Left lung (tissue), 10 donors: ENCODE measurements around the gene DNAI4. TPM values are rescaled to one million over a fixed set of nuclear protein-coding genes. Genes with fewer than 3 reads are reported as not detected.
A peak's percentile ranks its signal among the peaks of the same experiment; 100 is the strongest.

ENCODE experiments used
- ATAC-seq: fragments of 200-7000 bp; cut with Tn5 transposase; one replicate; pipeline ENCODE4 v1.9.1; 2020; ENCODE audit warnings: moderate library complexity
- DNase-seq, 4 donors: peaks; one replicate each; pipeline ENCODE4 v3.0.0-alpha.2; 2013 to 2020
- H3K27ac ChIP-seq, 2 donors: fragments of 200-600 bp; sonication (generic) in 1 of 2; one replicate each; pipeline versions ENCODE4 v1.5.0 to v1.8.0; 2020 to 2021
- H3K27me3 ChIP-seq, 2 donors: fragments of 200-600 bp; sonication (generic) in 1 of 2; one replicate each; pipeline versions ENCODE4 v1.5.0 to v1.8.0; 2020 to 2021
- H3K36me3 ChIP-seq, 2 donors: fragments of 200-600 bp; sonication (generic) in 1 of 2; one replicate each; pipeline versions ENCODE4 v1.5.0 to v1.8.0; 2020 to 2021
- H3K4me1 ChIP-seq, 2 donors: fragments of 200-600 bp; one replicate each; pipeline ENCODE4 v1.8.0; 2021
- H3K4me3 ChIP-seq, 2 donors: fragments of 200-600 bp; sonication (generic) in 1 of 2; one replicate each; pipeline versions ENCODE4 v1.5.0 to v1.8.0; 2020 to 2021; ENCODE audit warnings: mild to moderate bottlenecking in 1 of 2
- H3K9me3 ChIP-seq, 2 donors: fragments of 200-600 bp; sonication (generic) in 1 of 2; one replicate each; pipeline versions ENCODE4 v1.5.0 to v1.8.0; 2020 to 2021
- intact Hi-C, 2 donors: fragments of 100-400 bp; cut with DNase I; formaldehyde crosslinking; loops; one replicate each; pipeline versions ENCODE4 v1.11.2 to v1.14.2; 2022
- polyA plus RNA-seq, 6 donors: library from polyadenylated mRNA; unstranded; fragments of 120-200 nt; gene quantifications; one replicate each; pipeline ENCODE4 v1.2.1, GENCODE V29; 2013; ENCODE audit not compliant: insufficient read length in 6 of 6
- total RNA-seq, 2 donors: library from RNA; stranded (reverse); fragmentation: NEBNext Ultra II Directional; extraction: Animal tissue kit (Norgen Biotek cat#: 25700); gene quantifications; one replicate each; pipeline ENCODE4 v1.2.1, GENCODE V29; 2021
- TF ChIP-seq, protein P1 (sequence below), 2 donors: fragments of 200-600 bp; sonication (generic) in 1 of 2; IDR thresholded peaks; one replicate each; pipeline versions ENCODE4 v1.5.0 to v1.8.0; 2021; ENCODE audit warnings: antibody characterized with exemption in 2 of 2
- donor health status: DM: no; HTN: yes; CAD: no.
- donor health status: DM: no; HTN: no; CAD: no.

The DNAI4 gene
- total and polyA plus RNA-seq, 8 donors, result 6.5 to 13.9 (median 11.8) TPM

DNA sequence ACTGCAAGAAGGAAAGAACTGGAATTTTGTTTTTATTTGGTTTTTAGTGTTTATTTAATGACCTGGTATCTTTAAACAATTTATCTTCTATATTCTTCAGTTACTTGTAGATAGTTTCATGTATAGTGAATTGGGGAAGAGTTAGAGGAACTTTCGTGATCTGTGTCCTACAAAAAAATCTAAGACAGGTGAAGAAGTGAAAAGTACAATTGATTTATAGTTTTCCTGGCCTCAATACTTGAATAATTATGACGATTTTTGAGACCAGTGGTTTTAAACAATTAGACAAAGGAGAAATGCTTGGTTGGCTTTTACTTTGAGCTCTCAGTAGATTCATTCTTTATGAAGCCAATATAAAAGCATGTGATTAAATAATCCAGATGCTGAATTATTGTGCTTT is 7.6 kb upstream of the DNAI4 start:
- Histone ChIP-seq H3K4me3 (peak overlapping the region; percentile 58 to 74), H3K36me3 (no peaks in the 10 kb centered on the region), H3K9me3 (no peaks in the 10 kb centered on the region), H3K27me3 (no peaks in the 10 kb centered on the region), H3K27ac (no peak overlapping the region), H3K4me1 (peaks cover 21 to 82% of the 10 kb centered on the region in 2 donors)
- TF ChIP-seq, protein P1, sequence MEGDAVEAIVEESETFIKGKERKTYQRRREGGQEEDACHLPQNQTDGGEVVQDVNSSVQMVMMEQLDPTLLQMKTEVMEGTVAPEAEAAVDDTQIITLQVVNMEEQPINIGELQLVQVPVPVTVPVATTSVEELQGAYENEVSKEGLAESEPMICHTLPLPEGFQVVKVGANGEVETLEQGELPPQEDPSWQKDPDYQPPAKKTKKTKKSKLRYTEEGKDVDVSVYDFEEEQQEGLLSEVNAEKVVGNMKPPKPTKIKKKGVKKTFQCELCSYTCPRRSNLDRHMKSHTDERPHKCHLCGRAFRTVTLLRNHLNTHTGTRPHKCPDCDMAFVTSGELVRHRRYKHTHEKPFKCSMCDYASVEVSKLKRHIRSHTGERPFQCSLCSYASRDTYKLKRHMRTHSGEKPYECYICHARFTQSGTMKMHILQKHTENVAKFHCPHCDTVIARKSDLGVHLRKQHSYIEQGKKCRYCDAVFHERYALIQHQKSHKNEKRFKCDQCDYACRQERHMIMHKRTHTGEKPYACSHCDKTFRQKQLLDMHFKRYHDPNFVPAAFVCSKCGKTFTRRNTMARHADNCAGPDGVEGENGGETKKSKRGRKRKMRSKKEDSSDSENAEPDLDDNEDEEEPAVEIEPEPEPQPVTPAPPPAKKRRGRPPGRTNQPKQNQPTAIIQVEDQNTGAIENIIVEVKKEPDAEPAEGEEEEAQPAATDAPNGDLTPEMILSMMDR (IDR thresholded peaks at IDR 0.05), result no peak
- intact Hi-C loops, result no loop called here
- ATAC-seq (no peak), DNase-seq (no peak)

DNA sequence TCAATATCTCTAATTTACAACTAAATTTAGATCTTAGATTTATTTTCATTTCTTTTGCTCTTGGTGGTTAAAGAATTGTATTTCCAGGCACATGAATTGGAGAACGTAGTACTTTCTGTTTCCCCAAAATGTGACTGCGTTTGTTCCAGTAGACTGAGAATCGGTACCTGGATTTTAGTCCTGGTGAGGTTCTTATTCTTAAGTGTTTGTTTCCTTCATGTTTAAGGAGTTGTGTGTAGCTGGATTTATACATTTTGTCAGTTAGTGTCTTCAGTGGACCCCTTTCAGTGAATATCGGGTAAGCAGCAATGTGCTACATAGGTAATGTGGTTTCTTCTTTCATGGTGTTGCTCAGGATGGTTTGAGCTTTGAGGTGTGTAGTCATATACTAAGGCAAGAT is 6.9 kb upstream of the DNAI4 start:
- no peaks in the 10 kb centered on the region for H3K9me3 ChIP-seq
- intact Hi-C loops, result no loop called here
- H3K36me3 ChIP-seq, result no peaks in the 10 kb centered on the region
- H3K4me3 ChIP-seq, result peak overlapping the region; percentile 58 to 74
- DNase-seq, result no peak
- H3K27me3 ChIP-seq, result no peaks in the 10 kb centered on the region
- no peak for ATAC-seq
- TF ChIP-seq, protein P1 (IDR thresholded peaks at IDR 0.05), result no peak
- H3K4me1 ChIP-seq, result peaks cover 21 to 83% of the 10 kb centered on the region in 2 donors
- H3K27ac ChIP-seq, result peak overlapping the region; percentile 96 to 99

DNA sequence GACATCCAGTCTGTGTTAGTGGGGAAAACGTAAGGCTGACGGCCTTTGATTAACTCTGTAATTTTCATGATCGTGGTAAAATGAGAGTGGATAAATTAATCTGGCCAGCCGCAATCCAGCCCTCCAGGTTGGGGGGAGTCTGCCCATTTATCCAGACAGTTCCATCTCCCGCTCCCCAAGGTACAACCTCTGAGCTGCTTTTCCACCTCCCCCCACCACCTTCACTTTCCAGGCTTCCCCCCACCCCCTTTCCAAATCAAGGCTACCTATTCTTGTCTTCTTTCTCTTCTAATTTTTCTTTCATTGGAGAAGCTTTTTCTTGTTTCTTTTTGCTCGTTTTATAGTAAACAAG is 6.1 kb upstream of the DNAI4 start:
- Histone ChIP-seq H3K36me3 (no peaks in the 10 kb centered on the region), H3K4me1 (peaks cover 28 to 83% of the 10 kb centered on the region in 2 donors), H3K27me3 (no peaks in the 10 kb centered on the region), H3K4me3 (peak overlapping the region; percentile 58 to 74), H3K9me3 (no peaks in the 10 kb centered on the region), H3K27ac (peak overlapping the region; percentile 96 to 99)
- intact Hi-C loops, result no loop called here
- ATAC-seq (peak; percentile 4), DNase-seq (no peak)
- TF ChIP-seq, protein P1 (IDR thresholded peaks at IDR 0.05), result no peak

DNA sequence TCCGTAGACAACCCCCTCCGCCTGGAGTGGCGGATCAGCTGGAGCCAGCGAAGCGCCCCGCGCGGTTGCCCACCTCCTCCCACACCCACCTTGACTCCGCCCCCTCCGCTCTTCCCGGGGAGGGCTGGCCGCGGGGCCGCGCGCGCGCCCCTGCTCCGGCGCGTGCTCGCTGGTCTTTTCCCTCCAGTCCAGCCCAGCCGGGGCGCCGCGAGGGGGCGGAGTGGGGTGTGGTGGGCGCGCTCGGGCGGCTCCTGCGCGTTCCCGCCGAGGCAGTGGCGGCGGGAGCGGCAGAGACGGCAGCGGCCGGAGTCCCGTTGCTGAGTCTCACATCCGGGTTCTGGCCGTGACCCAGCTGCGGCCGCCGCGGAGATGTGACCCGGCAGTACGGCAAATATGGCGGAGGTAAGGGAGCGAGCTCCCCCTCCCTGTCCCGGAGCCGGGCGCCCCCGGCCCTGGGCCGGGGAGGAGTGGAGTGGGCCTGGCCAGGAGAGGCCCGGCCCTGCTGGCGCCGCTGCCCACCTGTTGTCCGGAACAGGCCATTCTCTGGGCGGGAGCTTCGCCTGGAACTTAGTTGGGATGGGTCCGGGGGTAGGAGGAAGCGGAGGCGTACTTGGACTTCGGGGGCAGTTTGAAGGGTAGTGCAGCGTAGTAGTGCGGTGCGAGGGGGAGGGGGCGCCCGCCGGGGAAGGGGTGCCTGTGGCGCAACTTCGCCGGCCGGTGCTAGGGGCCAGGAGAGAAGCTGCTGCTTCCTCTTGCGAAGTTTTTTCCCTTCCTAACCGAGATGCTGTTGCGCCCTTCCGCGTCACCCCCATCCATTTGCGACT is 5.6 kb upstream of the DNAI4 start:
- DNase-seq (peak; percentile 95 to 100 (median 96)), ATAC-seq (peak; percentile 90)
- Histone ChIP-seq H3K4me1 (peaks cover 26 to 80% of the 10 kb centered on the region in 2 donors), H3K9me3 (no peaks in the 10 kb centered on the region), H3K27me3 (no peaks in the 10 kb centered on the region), H3K27ac (peak overlapping the region; percentile 96 to 99), H3K4me3 (peak overlapping the region; percentile 58 to 74), H3K36me3 (no peaks in the 10 kb centered on the region)
- TF ChIP-seq, protein P1 (IDR thresholded peaks at IDR 0.05), result peak; percentile 15 to 52
- intact Hi-C loops, result no loop called here

DNA sequence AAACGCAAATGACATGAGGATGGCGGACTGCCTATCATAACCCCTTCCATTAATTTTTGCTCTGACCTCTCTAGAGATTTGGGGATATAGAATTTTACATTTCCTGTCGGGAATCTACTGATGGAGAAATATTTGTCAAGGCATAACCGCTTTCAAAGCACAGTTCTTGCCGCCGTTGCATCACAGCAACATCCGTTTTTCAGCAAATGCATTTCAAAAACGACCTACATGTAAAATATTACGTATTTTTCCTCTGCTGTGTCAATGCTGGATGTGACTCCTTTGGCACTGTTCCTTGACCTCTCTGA is 5.0 kb upstream of the DNAI4 start:
- intact Hi-C loops, result no loop called here
- no peak for ATAC-seq
- peaks cover 24 to 75% of the 10 kb centered on the region in 2 donors for H3K4me1 ChIP-seq

More for the DNA sequence above, 5.0 kb upstream of the DNAI4 start:
- TF ChIP-seq, protein P1 (IDR thresholded peaks at IDR 0.05), result no peak
- H3K27me3 ChIP-seq, result no peaks in the 10 kb centered on the region
- H3K4me3 ChIP-seq, result peak overlapping the region; percentile 58 to 74
- peak overlapping the region; percentile 96 to 99 for H3K27ac ChIP-seq
- DNase-seq, result no peak
- no peaks in the 10 kb centered on the region for H3K36me3 ChIP-seq
- H3K9me3 ChIP-seq, result no peaks in the 10 kb centered on the region
